Ovary (tissue), 3 donors: ENCODE data around the gene LYPD5.

ENCODE experiments used
- CTCF ChIP-seq, 3 donors: fragments of 450-650 bp in 2 of 3; fragments of 200-600 bp in 1 of 3; IDR thresholded peaks; one replicate each; pipeline versions ENCODE4 v1.5.1 to v1.8.0; 2016 to 2022; ENCODE audit warnings: antibody characterized with exemption in 3 of 3, mild to moderate bottlenecking in 1 of 3
- EP300 ChIP-seq: sonication (generic); formaldehyde crosslinking; IDR thresholded peaks from one replicate; pipeline ENCODE4 v1.6.1; 2017; ENCODE audit warnings: antibody characterized with exemption
- POLR2A ChIP-seq: fragments of 450-650 bp; IDR thresholded peaks from one replicate; pipeline ENCODE4 v1.6.1; 2017; ENCODE audit warnings: antibody characterized with exemption, mild to moderate bottlenecking, moderate library complexity
- donor health status: DM: no; HTN: no; CAD: no.

GRCh38 chr19:43748205-43748594, 54.0 kb downstream of the LYPD5 start:
- TF ChIP-seq CTCF (IDR thresholded peaks at IDR 0.05) (no peak), EP300 (no peak), POLR2A (no peak)
